Neuronal stem cell (in vitro differentiated cells): Measurements from ENCODE around the gene PIEZO1.

ENCODE experiments used
- DNase-seq: peaks from one replicate; pipeline ENCODE4 v3.0.0-alpha.2; 2013; ENCODE audit warnings: low spot score
- H2AFZ ChIP-seq: one replicate; pipeline ENCODE4 v1.6.1; 2013; ENCODE audit warnings: mild to moderate bottlenecking, low read length, inconsistent platforms
- H2AK5ac ChIP-seq: 2 replicates; pipeline ENCODE4 v1.6.1; 2013; ENCODE audit warnings: low read depth, mild to moderate bottlenecking, inconsistent platforms, low read length, moderate library complexity, mixed read lengths
- H2BK120ac ChIP-seq: 2 replicates; pipeline ENCODE4 v1.6.1; 2013; ENCODE audit warnings: low read depth, mild to moderate bottlenecking, inconsistent platforms, low read length, moderate library complexity, mixed read lengths
- H2BK12ac ChIP-seq: one replicate; pipeline ENCODE4 v1.6.1; 2013; ENCODE audit warnings: low read length, inconsistent platforms
- H2BK15ac ChIP-seq: 2 replicates; pipeline ENCODE4 v1.6.1; 2013; ENCODE audit warnings: mild to moderate bottlenecking, low read length, inconsistent platforms, mixed read lengths
- H2BK5ac ChIP-seq: one replicate; pipeline ENCODE4 v1.6.1; 2013; ENCODE audit warnings: inconsistent platforms, mild to moderate bottlenecking, low read length, moderate library complexity
- H3K14ac ChIP-seq: one replicate; pipeline ENCODE4 v1.6.1; 2013; ENCODE audit warnings: low read length, inconsistent platforms
- H3K18ac ChIP-seq: 2 replicates; pipeline ENCODE4 v1.6.1; 2013; ENCODE audit warnings: low read length, inconsistent platforms
- H3K23ac ChIP-seq: 2 replicates; pipeline ENCODE4 v1.6.1; 2013; ENCODE audit warnings: low read depth, mild to moderate bottlenecking, mixed read lengths, low read length, inconsistent platforms; ENCODE audit not compliant: poor library complexity
- H3K27ac ChIP-seq: replicated peaks from 3 replicates; pipeline ENCODE4 v1.5.1; 2013; ENCODE audit warnings: low read length, inconsistent platforms
- H3K27me3 ChIP-seq, 3 experiments: 2 replicates each; pipeline ENCODE4 v1.6.1; 2013; ENCODE audit warnings: low read length in 3 of 3, mild to moderate bottlenecking in 2 of 3, inconsistent platforms in 1 of 3, low read depth in 1 of 3, mixed read lengths in 1 of 3, moderate library complexity in 1 of 3; ENCODE audit not compliant: control insufficient read depth in 3 of 3, insufficient read depth in 3 of 3
- H3K36me3 ChIP-seq, 2 donors: replicated peaks in 1 of 2; 2 replicates each; pipeline ENCODE4 v1.6.1; 2013; ENCODE audit warnings: low read length in 2 of 2; ENCODE audit not compliant: control insufficient read depth in 2 of 2, insufficient read depth in 2 of 2
- H3K4ac ChIP-seq: 2 replicates; pipeline ENCODE4 v1.6.1; 2013; ENCODE audit warnings: inconsistent platforms, mild to moderate bottlenecking, low read length, moderate library complexity
- H3K4me1 ChIP-seq, 2 donors: 1 replicate in 1 of 2; 2 replicates in 1 of 2; pipeline ENCODE4 v1.6.1; 2013; ENCODE audit warnings: low read length in 2 of 2, low read depth in 1 of 2; ENCODE audit not compliant: control insufficient read depth in 2 of 2, insufficient read depth in 1 of 2
- H3K4me2 ChIP-seq: one replicate; pipeline ENCODE4 v1.6.1; 2013; ENCODE audit warnings: mild to moderate bottlenecking, low read length, inconsistent platforms; ENCODE audit not compliant: insufficient read depth, poor library complexity, severe bottlenecking
- H3K4me3 ChIP-seq, 2 donors: 2 replicates each; pipeline ENCODE4 v1.5.1; 2013; ENCODE audit warnings: low read length in 2 of 2, mild to moderate bottlenecking in 2 of 2, inconsistent platforms in 1 of 2, moderate library complexity in 1 of 2
- H3K79me1 ChIP-seq: one replicate; pipeline ENCODE4 v1.6.1; 2013; ENCODE audit warnings: low read depth, mild to moderate bottlenecking, inconsistent platforms, low read length, moderate library complexity
- H3K9ac ChIP-seq: one replicate; pipeline ENCODE4 v1.6.1; 2013; ENCODE audit warnings: mild to moderate bottlenecking, low read depth, low read length, inconsistent platforms; ENCODE audit not compliant: poor library complexity
- H3K9me3 ChIP-seq, 2 donors: replicated peaks in 1 of 2; 2 replicates each; pipeline versions ENCODE3 to v1.6.1; 2013; ENCODE audit warnings: low read length in 2 of 2, mild to moderate bottlenecking in 2 of 2, inconsistent platforms in 1 of 2, low read depth in 1 of 2, mixed read lengths in 1 of 2, moderate library complexity in 1 of 2; ENCODE audit not compliant: control insufficient read depth in 2 of 2, insufficient read depth in 1 of 2
- H4K8ac ChIP-seq: one replicate; pipeline ENCODE4 v1.6.1; 2013; ENCODE audit warnings: low read depth, mild to moderate bottlenecking, inconsistent platforms, low read length, moderate library complexity
- H4K91ac ChIP-seq: one replicate; pipeline ENCODE4 v1.6.1; 2013; ENCODE audit warnings: low read length, low read depth, mild to moderate bottlenecking, inconsistent platforms; ENCODE audit not compliant: poor library complexity
- WGBS, 2 donors: extraction: QIAGEN DNeasy Blood & Tissue Kit; methylation state at CpG; one replicate each; pipeline ENCODE4 v1.1.7; 2013; ENCODE audit warnings: missing lambda C conversion rate in 2 of 2, mixed read lengths in 1 of 2; ENCODE audit not compliant: insufficient read length in 2 of 2, insufficient replicate concordance in 1 of 2; ENCODE audit errors: extremely low coverage in 2 of 2; 5-methylcytosine and 5-hydroxymethylcytosine counted together

PIEZO1 gene

DNA sequence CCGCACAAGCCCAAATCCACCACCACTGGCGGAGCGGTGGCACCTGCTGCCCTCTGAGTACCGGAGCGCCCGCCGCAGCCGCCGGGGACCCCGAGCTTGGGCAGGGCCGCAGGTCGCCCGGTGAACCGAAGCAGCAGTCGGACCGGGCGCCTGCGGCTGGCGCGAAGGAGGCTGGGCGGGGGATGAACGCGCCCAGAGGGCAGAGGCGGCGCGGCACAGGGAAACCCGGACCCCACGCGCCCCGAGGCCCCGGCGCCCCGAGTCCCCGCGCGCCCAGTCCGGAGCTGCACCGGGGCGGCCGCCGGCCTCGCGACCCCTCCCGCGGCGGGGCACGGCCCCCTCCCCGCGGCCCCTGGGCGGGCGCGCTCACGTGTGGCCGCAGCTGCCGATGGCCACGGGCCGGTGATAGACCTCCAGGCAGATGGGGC lies 79.2 kb downstream of the PIEZO1 start:
- H4K8ac ChIP-seq, result no peak overlapping the region
- no peak overlapping the region for H3K14ac ChIP-seq
- H2BK12ac ChIP-seq, result no peak overlapping the region
- H3K4me3 ChIP-seq, result peak overlapping the region; percentile 84 to 91
- no peaks in the 10 kb centered on the region for H3K27me3 ChIP-seq
- H3K23ac ChIP-seq, result peak overlapping the region; percentile 2
- H2BK5ac ChIP-seq, result no peak overlapping the region
- H2BK120ac ChIP-seq, result no peak overlapping the region
- no peak for DNase-seq
- H3K27ac ChIP-seq, result no peak overlapping the region
- H3K4me2 ChIP-seq, result peak overlapping the region; percentile 96
- peaks cover 25% of the 10 kb centered on the region for H3K79me1 ChIP-seq
- peaks cover 2 to 7% of the 10 kb centered on the region in 2 donors for H3K36me3 ChIP-seq
- H3K4ac ChIP-seq, result no peak overlapping the region
- H3K9me3 ChIP-seq, result no peaks in the 10 kb centered on the region
- peak overlapping the region; percentile 99 for H2AFZ ChIP-seq
- WGBS, 2 donors, result no CpG with 5 or more reads among the region's 57 CpGs
- H2BK15ac ChIP-seq, result no peak overlapping the region
- peak overlapping the region; percentile 85 for H3K18ac ChIP-seq
- H2AK5ac ChIP-seq, result no peak overlapping the region
- peak overlapping the region; percentile 86 for H3K9ac ChIP-seq
- H3K4me1 ChIP-seq, result peaks cover 12 to 17% of the 10 kb centered on the region in 2 donors
- no peak overlapping the region for H4K91ac ChIP-seq

DNA sequence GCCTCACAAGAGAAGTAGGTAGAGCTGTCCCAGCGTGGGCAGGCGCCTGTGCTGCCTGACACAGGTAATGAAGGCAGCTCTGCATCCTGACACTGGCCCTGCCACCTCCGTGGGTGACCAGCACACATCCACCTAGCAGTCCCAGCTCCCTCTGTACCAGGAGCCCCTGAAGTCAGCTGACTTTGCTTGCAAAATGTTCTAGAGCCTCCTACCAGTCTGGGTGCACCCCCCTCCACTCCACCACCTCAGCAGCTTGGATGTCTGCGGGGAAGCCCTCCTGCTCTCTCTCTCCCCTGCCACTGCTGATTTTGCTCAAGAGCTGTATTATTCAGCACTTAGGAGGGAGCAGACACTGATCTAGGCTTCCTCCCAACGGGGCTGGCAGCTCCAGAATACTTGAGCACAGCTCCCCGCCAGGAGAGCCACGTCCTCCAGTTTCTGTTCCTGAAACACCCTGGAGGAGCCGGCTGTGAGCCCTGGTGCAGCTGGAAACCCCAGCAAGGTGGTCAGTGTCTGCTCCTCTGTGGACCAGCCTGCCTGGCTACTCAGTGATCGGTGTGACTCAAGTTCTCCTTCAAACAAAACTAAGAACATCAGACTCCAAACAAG lies 79.8 kb downstream of the PIEZO1 start:
- DNase-seq, result no peak
- Histone ChIP-seq H3K4me3 (peak overlapping the region; percentile 84 to 91), H3K27ac (no peak overlapping the region), H3K27me3 (no peaks in the 10 kb centered on the region), H3K4ac (no peak overlapping the region), H3K9me3 (no peaks in the 10 kb centered on the region), H3K4me2 (peak overlapping the region; percentile 96), H2AK5ac (no peak overlapping the region), H3K36me3 (peaks cover 5 to 10% of the 10 kb centered on the region in 2 donors), H3K23ac (no peak overlapping the region), H2BK120ac (no peak overlapping the region), H4K91ac (no peak overlapping the region), H2BK5ac (no peak overlapping the region), H3K4me1 (peaks cover 12 to 17% of the 10 kb centered on the region in 2 donors), H3K79me1 (peaks cover 25% of the 10 kb centered on the region), H2AFZ (peak overlapping the region; percentile 99), H3K9ac (peak overlapping the region; percentile 12), H4K8ac (peak overlapping the region; percentile 43), H2BK12ac (no peak overlapping the region), H3K14ac (no peak overlapping the region), H3K18ac (no peak overlapping the region), H2BK15ac (no peak overlapping the region)
- no CpG with 5 or more reads among the region's 9 CpGs for WGBS, 2 donors

DNA sequence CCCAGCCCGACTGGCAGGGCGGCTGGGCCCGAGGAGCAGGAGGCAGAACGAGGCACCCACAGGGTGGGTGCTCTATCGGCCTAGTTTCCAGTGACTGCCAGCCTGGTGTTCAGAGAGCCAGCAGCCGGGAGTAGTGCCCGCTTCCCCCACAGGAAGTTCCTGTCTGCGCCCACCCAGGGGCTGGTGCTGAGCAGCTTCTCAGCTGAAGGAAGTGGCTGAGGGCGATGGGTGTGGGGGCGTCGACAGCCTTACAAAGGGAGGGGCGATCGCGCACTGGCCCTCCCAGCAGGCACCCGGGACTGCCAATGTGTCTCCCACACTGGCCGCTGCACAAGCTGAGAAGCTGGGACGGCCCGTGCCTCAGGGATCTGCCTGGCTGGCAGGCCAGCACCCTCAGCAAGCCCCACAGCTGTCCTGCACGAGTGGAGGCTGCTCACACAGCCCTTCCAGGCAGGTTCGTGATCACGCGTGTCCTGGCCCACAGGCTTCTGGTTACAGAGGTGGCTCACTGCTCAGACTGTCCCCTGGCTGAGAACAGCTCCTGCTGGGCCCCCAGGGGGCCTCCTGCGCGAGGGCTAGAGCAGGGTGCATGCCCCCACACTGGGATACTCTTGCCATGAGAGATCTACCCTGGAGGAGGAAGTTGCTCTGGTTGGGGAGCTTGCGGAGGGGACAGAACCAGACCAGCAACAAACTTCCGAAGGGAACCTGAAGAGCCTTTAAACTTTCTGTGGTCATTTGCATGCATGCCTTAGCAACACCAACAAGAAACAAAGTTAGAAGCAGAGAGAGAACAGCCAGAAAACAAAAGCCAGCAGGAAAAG lies 81.3 kb downstream of the PIEZO1 start:
- WGBS, 2 donors, result no CpG with 5 or more reads among the region's 26 CpGs

More for the DNA sequence above, 81.3 kb downstream of the PIEZO1 start:
- Histone ChIP-seq H3K4me2 (no peak overlapping the region), H3K14ac (no peak overlapping the region), H2AK5ac (no peak overlapping the region), H2BK12ac (no peak overlapping the region), H2BK5ac (no peak overlapping the region), H3K9me3 (no peaks in the 10 kb centered on the region), H3K23ac (peak overlapping the region; percentile 65), H3K4me1 (peaks cover 12 to 17% of the 10 kb centered on the region in 2 donors), H3K4me3 (peak overlapping the region in 1 of 2 donors; percentile 5), H3K4ac (no peak overlapping the region), H3K36me3 (peaks cover 11 to 24% of the 10 kb centered on the region in 2 donors), H3K27ac (no peak overlapping the region), H2AFZ (no peak overlapping the region), H3K9ac (no peak overlapping the region), H3K79me1 (peaks cover 25% of the 10 kb centered on the region), H4K91ac (no peak overlapping the region), H4K8ac (no peak overlapping the region), H2BK15ac (no peak overlapping the region), H2BK120ac (no peak overlapping the region), H3K18ac (no peak overlapping the region), H3K27me3 (no peaks in the 10 kb centered on the region)
- no peak for DNase-seq
